ENCODE measurements around the gene FIG4. TPM values are rescaled to one million over a fixed set of nuclear protein-coding genes. Genes with fewer than 3 reads are reported as not detected.

The FIG4 gene
- total and polyA plus RNA-seq, 2 of the 13 experiments (the other 11 are each of a cell fraction or from before 2014, with no cell fraction given), result 5.5 to 7.9 TPM

GRCh38 chr6:109690737-109691621 is at the start of gene FIG4, which contains the start of gene AK9 (continued):
- TF ChIP-seq SATB2 (CRISPR knock-in tag; IDR thresholded peaks at IDR 0.05) (no peak), ZFP37 (CRISPR knock-in tag; IDR thresholded peaks at IDR 0.05; ENCODE audit: borderline replicate concordance) (no peak), TEF (CRISPR knock-in tag; IDR thresholded peaks at IDR 0.05) (no peak), MTERF4 (CRISPR knock-in tag; IDR thresholded peaks at IDR 0.05) (peak; percentile 84; the same call in 1 of the 2 replicates), SOX6 (IDR thresholded peaks at IDR 0.05) (no peak), SOX6 (CRISPR knock-in tag; IDR thresholded peaks at IDR 0.05) (peak; percentile 50), YEATS4 (CRISPR knock-in tag; IDR thresholded peaks at IDR 0.05; ENCODE audit: borderline replicate concordance) (peak; percentile 40; the same call in 1 of the 2 replicates), DRAP1 (CRISPR knock-in tag; IDR thresholded peaks at IDR 0.05) (peak; percentile 56; the same call in 1 of the 2 replicates), HHEX (CRISPR knock-in tag; IDR thresholded peaks at IDR 0.05) (no peak), CCAR2 (optimal IDR thresholded peaks at IDR 0.05; ENCODE audit: low read depth, low read length) (no peak), TRIM24 (CRISPR knock-in tag; IDR thresholded peaks at IDR 0.05) (no peak), HDAC6 (IDR thresholded peaks at IDR 0.05; ENCODE audit: low read depth, low read length) (no peak), MLX (CRISPR knock-in tag; IDR thresholded peaks at IDR 0.05) (no peak), PRDM10 (CRISPR knock-in tag; IDR thresholded peaks at IDR 0.05; ENCODE audit: low read depth) (0 out of 2 replicates have a peak, but pooled peaks have one; percentile 15), ZNF569 (CRISPR knock-in tag; IDR thresholded peaks at IDR 0.05; ENCODE audit: borderline replicate concordance) (no peak), ZNF124 (CRISPR knock-in tag; IDR thresholded peaks at IDR 0.05) (peak; percentile 50; the same call in 1 of the 2 replicates), SSRP1 (CRISPR knock-in tag; IDR thresholded peaks at IDR 0.05) (no peak), ZNF674 (CRISPR knock-in tag; IDR thresholded peaks at IDR 0.05; ENCODE audit: low read depth) (no peak), PHF20 (CRISPR knock-in tag; IDR thresholded peaks at IDR 0.05) (peak; percentile 72), ZNF660 (CRISPR knock-in tag; IDR thresholded peaks at IDR 0.05; ENCODE audit: borderline replicate concordance, low read depth) (no peak), ELF1 (CRISPR knock-in tag; IDR thresholded peaks at IDR 0.05) (peak; percentile 85), XRCC5 (optimal IDR thresholded peaks at IDR 0.05; ENCODE audit: low read length) (peak; percentile 55), ZNF275 (CRISPR knock-in tag; IDR thresholded peaks at IDR 0.05; ENCODE audit: borderline replicate concordance) (no peak)

Measured in HepG2 (cell line).